ENCODE results near the gene TSPAN18.
A peak's percentile ranks its signal among the peaks of the same experiment; 100 is the strongest.

Gene TSPAN18

GRCh38 chr11:44817207-44817949 lies 90.6 kb downstream of the TSPAN18 start:
- no peaks in the 10 kb centered on the region for H3K27me3 ChIP-seq (ENCODE audit: insufficient read depth, insufficient read length)
- no peak for TF ChIP-seq ZNF274 (IDR thresholded peaks at IDR 0.05; ENCODE audit: low read depth, low read length)
- no peak for TF ChIP-seq YY1 (IDR thresholded peaks at IDR 0.05; ENCODE audit: insufficient read depth, insufficient read length)
- TF ChIP-seq SUZ12 (IDR thresholded peaks at IDR 0.05; ENCODE audit: extremely low read depth, insufficient read depth, insufficient read length), result no peak
- H3K4me1 ChIP-seq (ENCODE audit: insufficient read depth, insufficient read length), result peaks cover 6% of the 10 kb centered on the region
- H3K36me3 ChIP-seq (ENCODE audit: insufficient read depth, insufficient read length, low read length), result peaks cover 40% of the 10 kb centered on the region
- DNase-seq (ENCODE audit: low read depth, low spot score), result no peak
- no peak overlapping the region for H3K4me3 ChIP-seq (ENCODE audit: insufficient read length, low read depth)
- H3K9me3 ChIP-seq (ENCODE audit: insufficient read depth, low read length), result peaks cover 34% of the 10 kb centered on the region; the same call in 1 of the 2 replicates
- H3K9ac ChIP-seq (ENCODE audit: insufficient read length, low read depth), result no peak overlapping the region

- DNase-seq (ENCODE audit: low read depth, low spot score), result no peak
- Histone ChIP-seq H3K9me3 (ENCODE audit: insufficient read depth, low read length) (peaks cover 41% of the 10 kb centered on the region; the same call in 1 of the 2 replicates), H3K4me3 (ENCODE audit: insufficient read length, low read depth) (no peak overlapping the region), H3K9ac (ENCODE audit: insufficient read length, low read depth) (no peak overlapping the region), H3K27me3 (ENCODE audit: insufficient read depth, insufficient read length) (no peaks in the 10 kb centered on the region), H3K4me1 (ENCODE audit: insufficient read depth, insufficient read length) (peaks cover 8% of the 10 kb centered on the region), H3K36me3 (ENCODE audit: insufficient read depth, insufficient read length, low read length) (peaks cover 37% of the 10 kb centered on the region)
- TF ChIP-seq ZNF274 (IDR thresholded peaks at IDR 0.05; ENCODE audit: low read depth, low read length), result no peak
- no peak for TF ChIP-seq YY1 (IDR thresholded peaks at IDR 0.05; ENCODE audit: insufficient read depth, insufficient read length)
- TF ChIP-seq SUZ12 (IDR thresholded peaks at IDR 0.05; ENCODE audit: extremely low read depth, insufficient read depth, insufficient read length), result no peak
Observed at GRCh38 chr11:44818110-44818509, 91.3 kb downstream of the TSPAN18 start.

GRCh38 chr11:44819346-44819745 lies 92.6 kb downstream of the TSPAN18 start:
- no peak overlapping the region for H3K9ac ChIP-seq (ENCODE audit: insufficient read length, low read depth)
- H3K9me3 ChIP-seq (ENCODE audit: insufficient read depth, low read length), result peaks cover 42% of the 10 kb centered on the region; the same call in 1 of the 2 replicates
- no peak for DNase-seq (ENCODE audit: low read depth, low spot score)
- H3K4me1 ChIP-seq (ENCODE audit: insufficient read depth, insufficient read length), result peaks cover 5% of the 10 kb centered on the region
- TF ChIP-seq ZNF274 (IDR thresholded peaks at IDR 0.05; ENCODE audit: low read depth, low read length), result no peak
- no peak for TF ChIP-seq YY1 (IDR thresholded peaks at IDR 0.05; ENCODE audit: insufficient read depth, insufficient read length)
- no peak for TF ChIP-seq SUZ12 (IDR thresholded peaks at IDR 0.05; ENCODE audit: extremely low read depth, insufficient read depth, insufficient read length)
- H3K27me3 ChIP-seq (ENCODE audit: insufficient read depth, insufficient read length), result no peaks in the 10 kb centered on the region
- H3K4me3 ChIP-seq (ENCODE audit: insufficient read length, low read depth), result no peak overlapping the region
- H3K36me3 ChIP-seq (ENCODE audit: insufficient read depth, insufficient read length, low read length), result peaks cover 34% of the 10 kb centered on the region

DNA sequence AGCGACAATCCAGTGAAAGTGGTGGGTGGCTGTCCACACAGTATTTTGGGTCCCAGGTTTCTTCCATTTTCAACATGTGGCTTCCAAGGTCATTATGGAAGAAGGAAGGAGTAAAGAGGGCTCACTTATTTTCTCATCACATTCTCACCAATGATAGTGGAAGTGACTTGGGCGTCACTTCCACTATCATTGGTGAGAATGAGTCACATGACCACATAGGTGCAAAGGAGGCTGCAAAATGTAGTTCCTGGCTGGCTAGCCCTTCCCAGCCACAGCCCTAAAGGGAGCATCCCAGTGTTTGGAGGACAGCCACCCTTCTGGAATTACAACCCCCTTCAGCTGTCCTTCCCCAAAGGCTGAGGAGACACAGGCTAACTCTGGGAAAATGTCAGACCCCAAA lies 95.6 kb downstream of the TSPAN18 start:
- Histone ChIP-seq H3K4me1 (ENCODE audit: insufficient read depth, insufficient read length) (peaks cover 26% of the 10 kb centered on the region), H3K27me3 (ENCODE audit: insufficient read depth, insufficient read length) (peaks cover 6% of the 10 kb centered on the region), H3K9me3 (ENCODE audit: insufficient read depth, low read length) (peaks cover 36% of the 10 kb centered on the region; the same call in 1 of the 2 replicates), H3K36me3 (ENCODE audit: insufficient read depth, insufficient read length, low read length) (peaks cover 25% of the 10 kb centered on the region), H3K4me3 (ENCODE audit: insufficient read length, low read depth) (no peak overlapping the region), H3K9ac (ENCODE audit: insufficient read length, low read depth) (no peak overlapping the region)
- no peak for DNase-seq (ENCODE audit: low read depth, low spot score)
- TF ChIP-seq YY1 (IDR thresholded peaks at IDR 0.05; ENCODE audit: insufficient read depth, insufficient read length) (no peak), ZNF274 (IDR thresholded peaks at IDR 0.05; ENCODE audit: low read depth, low read length) (no peak), SUZ12 (IDR thresholded peaks at IDR 0.05; ENCODE audit: extremely low read depth, insufficient read depth, insufficient read length) (no peak)

GRCh38 chr11:44823006-44823405 lies 96.2 kb downstream of the TSPAN18 start:
- Histone ChIP-seq H3K4me1 (ENCODE audit: insufficient read depth, insufficient read length) (peaks cover 32% of the 10 kb centered on the region), H3K36me3 (ENCODE audit: insufficient read depth, insufficient read length, low read length) (peaks cover 24% of the 10 kb centered on the region), H3K27me3 (ENCODE audit: insufficient read depth, insufficient read length) (peaks cover 6% of the 10 kb centered on the region), H3K9ac (ENCODE audit: insufficient read length, low read depth) (no peak overlapping the region), H3K9me3 (ENCODE audit: insufficient read depth, low read length) (peaks cover 34% of the 10 kb centered on the region; the same call in 1 of the 2 replicates), H3K4me3 (ENCODE audit: insufficient read length, low read depth) (no peak overlapping the region)
- no peak for DNase-seq (ENCODE audit: low read depth, low spot score)
- no peak for TF ChIP-seq SUZ12 (IDR thresholded peaks at IDR 0.05; ENCODE audit: extremely low read depth, insufficient read depth, insufficient read length)
- TF ChIP-seq ZNF274 (IDR thresholded peaks at IDR 0.05; ENCODE audit: low read depth, low read length), result no peak
- no peak for TF ChIP-seq YY1 (IDR thresholded peaks at IDR 0.05; ENCODE audit: insufficient read depth, insufficient read length)

GRCh38 chr11:44823868-44824267 lies 97.1 kb downstream of the TSPAN18 start:
- peak overlapping the region; percentile 63 for H3K9ac ChIP-seq (ENCODE audit: insufficient read length, low read depth)
- no peak for DNase-seq (ENCODE audit: low read depth, low spot score)
- H3K36me3 ChIP-seq (ENCODE audit: insufficient read depth, insufficient read length, low read length), result peaks cover 19% of the 10 kb centered on the region
- no peak overlapping the region for H3K4me3 ChIP-seq (ENCODE audit: insufficient read length, low read depth)
- peaks cover 6% of the 10 kb centered on the region for H3K27me3 ChIP-seq (ENCODE audit: insufficient read depth, insufficient read length)
- no peak for TF ChIP-seq SUZ12 (IDR thresholded peaks at IDR 0.05; ENCODE audit: extremely low read depth, insufficient read depth, insufficient read length)
- TF ChIP-seq ZNF274 (IDR thresholded peaks at IDR 0.05; ENCODE audit: low read depth, low read length), result no peak
- no peak for TF ChIP-seq YY1 (IDR thresholded peaks at IDR 0.05; ENCODE audit: insufficient read depth, insufficient read length)
- H3K9me3 ChIP-seq (ENCODE audit: insufficient read depth, low read length), result peaks cover 34% of the 10 kb centered on the region; the same call in 1 of the 2 replicates
- H3K4me1 ChIP-seq (ENCODE audit: insufficient read depth, insufficient read length), result peaks cover 37% of the 10 kb centered on the region

GRCh38 chr11:44824300-44824704 lies 97.5 kb downstream of the TSPAN18 start:
- peak; percentile 100 for DNase-seq (ENCODE audit: low read depth, low spot score)
- TF ChIP-seq SUZ12 (IDR thresholded peaks at IDR 0.05; ENCODE audit: extremely low read depth, insufficient read depth, insufficient read length) (no peak), ZNF274 (IDR thresholded peaks at IDR 0.05; ENCODE audit: low read depth, low read length) (no peak), YY1 (IDR thresholded peaks at IDR 0.05; ENCODE audit: insufficient read depth, insufficient read length) (no peak)
- H3K9me3 ChIP-seq (ENCODE audit: insufficient read depth, low read length), result peaks cover 34% of the 10 kb centered on the region; the same call in 1 of the 2 replicates
- peaks cover 22% of the 10 kb centered on the region for H3K36me3 ChIP-seq (ENCODE audit: insufficient read depth, insufficient read length, low read length)
- H3K9ac ChIP-seq (ENCODE audit: insufficient read length, low read depth), result no peak overlapping the region
- peaks cover 39% of the 10 kb centered on the region for H3K4me1 ChIP-seq (ENCODE audit: insufficient read depth, insufficient read length)
- H3K4me3 ChIP-seq (ENCODE audit: insufficient read length, low read depth), result no peak overlapping the region
- H3K27me3 ChIP-seq (ENCODE audit: insufficient read depth, insufficient read length), result peaks cover 6% of the 10 kb centered on the region
